Activated CD4-positive, alpha-beta T cell treated with anti-CD3 and anti-CD28 coated beads, Interleukin-2, amount 50 U/mL, for 48 hours (primary cell): ENCODE results near the gene TSPAN15.
"Not testable (repeated sequence)": the region's sequence is repeated elsewhere in the genome, so short reads cannot be mapped to it uniquely, and the experiment has no call there.

Source experiments
- DNase-seq, 2 experiments: peaks; one replicate each; pipeline ENCODE4 v3.0.0-alpha.2; 2020

The TSPAN15 gene

GRCh38 chr10:69504576-69505250 is 53.4 kb downstream of the TSPAN15 start:
- no peak for DNase-seq

GRCh38 chr10:69505636-69506318 is 54.5 kb downstream of the TSPAN15 start:
- no peak for DNase-seq

- DNase-seq = no peak
Observed at GRCh38 chr10:69506487-69506833, 55.2 kb downstream of the TSPAN15 start.

- no peak for DNase-seq
Observed at GRCh38 chr10:69506834-69507713, 55.8 kb downstream of the TSPAN15 start.

- no peak for DNase-seq
Observed at GRCh38 chr10:69508738-69509340, 57.6 kb downstream of the TSPAN15 start.

DNA sequence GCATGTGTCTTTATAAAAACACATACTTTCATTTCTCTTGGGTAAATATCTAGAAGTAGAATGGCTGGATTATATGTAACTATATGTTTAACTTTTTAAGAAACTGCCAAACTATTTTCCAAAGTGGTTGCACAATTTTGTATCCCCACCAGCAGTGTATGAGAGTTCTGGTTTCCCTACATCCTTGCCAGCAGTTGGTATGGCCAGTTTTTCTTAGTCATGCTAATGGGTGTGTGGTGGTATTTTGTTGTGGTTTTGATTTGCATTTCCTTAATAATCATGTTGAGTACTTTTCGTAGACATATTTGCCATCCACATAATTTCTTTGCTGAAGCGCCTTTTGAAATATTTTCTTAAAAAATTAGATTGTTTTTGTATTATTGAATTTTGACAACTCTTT is 61.6 kb downstream of the TSPAN15 start:
- DNase-seq = no peak

DNA sequence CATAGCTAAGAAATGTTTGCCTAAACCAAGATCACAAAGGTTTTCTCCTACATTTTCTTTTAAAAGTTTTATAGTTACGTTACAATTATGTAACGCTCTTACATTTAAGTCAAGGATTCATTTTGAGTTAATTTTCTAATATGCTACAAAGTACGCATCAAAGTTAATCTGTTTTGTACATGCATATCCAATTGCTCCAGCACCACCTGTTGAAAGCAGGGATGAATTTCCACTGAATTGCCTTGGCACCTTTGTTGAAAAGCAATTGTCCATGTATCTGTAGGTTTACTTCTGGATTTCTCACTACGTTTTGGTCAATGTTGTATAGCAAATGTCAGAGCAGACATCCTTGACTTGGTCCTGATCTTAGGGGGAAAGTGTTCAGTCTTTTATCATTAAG is 62.4 kb downstream of the TSPAN15 start:
- DNase-seq = no peak

DNA sequence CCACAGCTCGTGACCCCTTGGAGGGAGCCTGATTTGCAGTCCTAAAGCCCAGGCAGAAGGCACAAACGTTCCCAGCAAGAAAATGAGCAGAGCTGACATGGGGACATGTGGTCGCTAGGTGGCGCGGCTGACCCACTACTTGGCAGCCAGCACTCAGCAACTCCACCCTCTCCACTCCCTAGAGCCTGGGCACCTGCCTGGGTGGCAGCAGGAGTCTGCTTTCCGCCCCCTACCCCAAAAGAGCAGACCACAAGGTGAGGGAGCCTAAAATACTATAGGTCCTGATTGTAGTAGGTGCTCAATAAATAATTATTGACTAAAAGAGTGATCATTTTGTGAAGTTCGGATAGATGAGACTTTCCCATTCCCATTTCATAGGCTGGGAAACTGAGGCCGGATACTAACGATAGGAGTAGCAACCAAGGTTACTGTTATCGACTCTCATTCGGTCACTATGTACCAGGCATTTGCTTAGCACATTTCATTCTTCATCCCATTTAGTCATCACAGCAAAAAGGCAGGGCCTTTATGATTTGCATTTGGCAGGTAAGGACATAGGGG is 64.5 kb downstream of the TSPAN15 start:
- peak; percentile 81 to 84 for DNase-seq

GRCh38 chr10:69516316-69516715 is 65.1 kb downstream of the TSPAN15 start:
- peak; percentile 31 to 46 for DNase-seq

- DNase-seq = no peak
Observed at GRCh38 chr10:69516796-69517195, 65.5 kb downstream of the TSPAN15 start.

DNA sequence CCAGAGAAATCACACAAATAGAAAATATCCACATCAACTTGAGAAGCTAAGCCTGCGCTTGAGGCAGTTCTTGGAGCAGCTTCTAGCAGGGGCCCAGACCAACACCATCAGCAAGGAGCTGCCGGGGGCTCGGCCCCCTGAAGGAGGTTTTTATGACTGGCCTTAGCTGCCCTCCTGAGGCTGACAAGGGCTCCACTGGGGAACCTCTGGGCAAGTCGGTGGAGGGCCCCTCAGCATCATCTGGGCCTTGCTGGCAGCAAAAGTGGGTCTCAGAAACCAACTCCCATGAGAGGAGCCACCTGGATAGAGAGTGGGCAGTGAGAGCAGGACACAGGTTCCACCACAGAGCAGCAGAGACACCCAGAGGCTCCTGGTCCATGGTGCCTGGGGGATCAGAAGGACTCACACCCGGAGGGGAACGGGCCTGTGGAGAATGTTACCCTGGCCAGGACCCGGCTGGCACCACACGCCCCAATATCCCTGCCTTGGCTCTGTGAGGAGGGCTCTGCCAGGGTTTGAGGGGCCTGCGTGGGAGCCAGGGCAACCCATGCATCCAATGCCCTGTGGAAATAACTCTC is 66.1 kb downstream of the TSPAN15 start:
- no peak for DNase-seq

DNA sequence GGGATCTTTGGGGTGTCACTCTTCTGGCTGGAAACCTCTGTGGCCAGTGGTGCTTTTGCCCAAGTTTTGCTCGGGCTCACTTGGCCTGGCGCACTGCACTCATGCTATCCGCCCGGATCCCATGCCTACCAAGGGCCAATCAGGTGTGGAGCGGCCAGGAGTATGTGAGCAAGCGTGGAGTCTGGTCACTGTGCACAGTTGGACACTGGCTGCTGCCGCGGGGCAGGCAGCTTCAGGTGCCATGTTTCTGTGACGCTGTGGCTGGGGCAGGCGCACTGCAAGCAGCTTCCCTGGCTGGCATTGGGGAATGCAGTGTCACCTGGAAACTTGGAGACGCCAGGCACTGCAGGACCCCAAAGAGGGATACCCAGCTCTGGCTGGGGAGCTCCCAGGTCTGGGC is 76.7 kb downstream of the TSPAN15 start:
- no peak for DNase-seq

GRCh38 chr10:69533658-69534057 is 82.4 kb downstream of the TSPAN15 start:
- DNase-seq = no peak

- not testable (repeated sequence) for DNase-seq
Observed at GRCh38 chr10:69536521-69536920, 85.3 kb downstream of the TSPAN15 start.

- no peak for DNase-seq
Observed at GRCh38 chr10:69537449-69537848, 86.2 kb downstream of the TSPAN15 start.

DNA sequence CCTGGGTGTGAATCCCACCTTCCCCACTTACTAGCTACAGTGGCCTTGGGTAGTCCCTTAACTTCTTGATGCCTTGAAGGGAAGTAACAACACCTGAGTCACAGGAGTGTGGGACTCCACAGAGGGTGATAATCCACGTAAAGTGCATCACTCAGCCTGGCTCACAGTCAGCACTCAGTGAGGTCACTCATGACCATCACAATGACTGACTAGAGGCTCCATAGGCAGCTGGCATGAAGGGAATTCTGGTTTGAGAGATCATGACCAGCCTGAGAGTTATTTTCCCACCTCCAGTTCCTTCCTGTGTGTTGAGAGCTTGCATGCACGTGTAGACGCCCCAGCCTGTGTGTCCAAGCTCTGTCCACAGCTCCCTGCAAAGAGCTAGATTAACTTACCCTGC is 87.2 kb downstream of the TSPAN15 start:
- DNase-seq = no peak

- no peak for DNase-seq
Observed at GRCh38 chr10:69541463-69541862, 90.2 kb downstream of the TSPAN15 start.

DNA sequence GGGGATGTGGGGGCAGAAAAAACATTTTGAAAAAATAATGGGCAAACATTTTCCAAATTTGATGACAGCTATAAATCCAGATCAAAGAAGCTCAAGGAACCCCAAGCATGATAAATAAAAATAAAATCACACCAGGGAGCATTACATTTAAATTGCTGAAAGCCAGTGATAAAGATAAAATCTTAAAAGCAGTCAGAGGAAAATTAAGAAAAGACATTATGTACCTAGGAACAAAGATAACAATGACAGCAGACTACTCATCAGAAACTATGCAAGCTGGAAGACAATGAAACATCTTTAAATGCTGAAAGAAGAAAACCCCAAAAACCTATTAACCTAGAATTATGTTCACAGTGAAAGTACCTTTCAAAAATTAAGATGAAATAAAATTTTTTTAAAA is 98.7 kb downstream of the TSPAN15 start:
- DNase-seq = no peak

- no peak for DNase-seq
Observed at GRCh38 chr10:69552268-69552667, 101.0 kb downstream of the TSPAN15 start.

DNA sequence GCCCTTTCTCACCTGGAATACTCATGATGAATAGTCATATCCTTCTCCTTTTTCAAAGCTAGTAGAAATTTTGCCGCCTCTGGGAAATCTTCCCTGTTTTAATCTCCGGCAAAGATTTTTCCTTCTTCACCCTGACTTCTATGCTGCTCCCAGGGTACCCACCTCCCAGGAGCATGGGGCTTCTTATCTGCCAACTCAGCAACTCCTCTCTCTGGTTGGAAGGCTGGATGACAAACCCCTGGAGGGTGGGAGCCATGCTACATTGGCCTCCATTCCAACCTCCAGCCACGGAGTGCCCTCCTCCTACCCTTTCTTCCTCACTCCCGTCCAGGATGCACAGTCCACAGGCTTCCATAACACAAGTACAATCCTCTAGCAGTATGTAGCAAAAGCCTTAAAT is 102.1 kb downstream of the TSPAN15 start:
- DNase-seq = no peak

DNA sequence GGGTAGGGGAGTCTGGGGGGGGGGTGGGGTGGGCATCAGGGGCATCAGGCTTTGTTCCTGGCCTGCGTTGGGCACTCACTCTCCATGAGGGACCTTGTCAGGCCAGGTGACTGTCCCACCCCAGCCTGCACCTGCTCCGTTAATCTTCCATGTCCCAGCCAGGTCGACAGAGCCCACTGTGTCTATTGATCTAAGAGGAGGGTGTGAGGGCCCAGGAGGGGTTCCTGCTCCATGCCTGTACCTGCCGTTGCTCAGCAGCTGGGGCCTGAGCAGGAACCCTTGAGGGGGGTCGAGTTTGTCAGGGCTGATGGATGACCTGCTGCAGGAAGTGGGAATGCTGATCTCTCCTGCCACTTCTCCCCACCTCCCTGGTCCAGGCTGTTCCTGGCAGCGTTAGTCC is 103.3 kb downstream of the TSPAN15 start:
- DNase-seq = no peak
